ENCODE data around the gene EFNA4. TPM values are rescaled to one million over a fixed set of nuclear protein-coding genes. Genes with fewer than 3 reads are reported as not detected.

Gene EFNA4
- total and polyA plus RNA-seq, 9 of the 15 experiments (the other 6 are each of a cell fraction or from before 2014, with no cell fraction given) = 0.68 to 7.4 (median 6.1) TPM

DNA sequence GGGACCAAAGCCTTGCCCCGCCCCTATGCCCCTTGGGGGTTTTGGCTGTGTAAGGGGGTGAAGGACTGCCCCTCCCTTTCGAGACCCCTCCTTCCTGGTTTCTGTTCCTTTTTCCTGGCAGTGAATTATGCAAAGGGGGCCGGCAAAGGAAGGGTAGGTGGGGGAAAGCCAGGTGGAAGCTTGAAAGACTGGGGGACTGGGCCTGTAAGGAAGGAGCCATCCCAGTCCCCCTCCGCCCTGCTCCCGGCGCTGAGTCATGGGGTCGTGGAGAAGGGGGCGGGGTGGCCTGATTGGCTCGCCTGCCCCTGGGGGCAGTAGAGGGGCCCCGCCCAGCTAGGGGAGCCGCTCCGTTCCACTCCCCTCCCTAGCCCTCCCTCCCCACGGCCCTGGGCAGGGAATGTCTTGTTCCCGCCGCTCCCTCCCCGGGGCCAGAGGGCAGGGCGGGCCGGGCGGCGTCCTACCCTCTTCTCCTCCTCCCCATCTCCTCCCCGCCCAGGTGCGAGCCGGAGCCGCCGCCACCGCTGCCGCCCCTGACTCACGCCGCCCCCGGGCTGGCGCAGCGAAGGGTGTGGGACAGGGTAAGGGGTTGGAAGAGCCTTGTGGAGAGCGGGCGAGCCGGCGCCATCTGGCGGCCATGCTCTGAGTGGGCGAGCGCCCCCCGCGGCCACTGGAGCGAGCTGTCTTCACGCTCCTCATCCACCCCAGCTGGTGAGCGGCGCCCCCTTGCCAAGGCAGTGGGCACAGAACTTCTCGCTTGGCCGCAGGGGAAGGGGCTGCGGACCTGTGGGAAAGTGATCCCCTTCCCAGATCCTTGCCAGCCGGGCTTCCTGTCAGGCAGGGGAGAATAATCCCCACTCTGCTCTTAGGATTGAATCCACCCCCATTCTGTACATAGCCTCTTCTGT lies 46.2 kb upstream of the EFNA4 start (continued):
- TF ChIP-seq POU5F1 (IDR thresholded peaks at IDR 0.05; ENCODE audit: borderline replicate concordance, low read depth, low read length, partially characterized antibody) (no peak), ASH1L (IDR thresholded peaks at IDR 0.05; ENCODE audit: borderline replicate concordance, low read depth, partially characterized antibody) (no peak), KDM1A (IDR thresholded peaks at IDR 0.05) (no peak; a peak in 1 of 4 replicates), PHTF2 (CRISPR knock-in tag; IDR thresholded peaks at IDR 0.05) (no peak), ZNF644 (tag; IDR thresholded peaks at IDR 0.05; ENCODE audit: low read depth) (no peak), ZNF398 (CRISPR knock-in tag; IDR thresholded peaks at IDR 0.05) (no peak), ARNT (IDR thresholded peaks at IDR 0.05) (no peak), MYBL2 (IDR thresholded peaks at IDR 0.05; ENCODE audit: low read depth) (no peak), MYBL2 (CRISPR knock-in tag; IDR thresholded peaks at IDR 0.05; ENCODE audit: borderline replicate concordance) (no peak), SNRNP70 (optimal IDR thresholded peaks at IDR 0.05; ENCODE audit: low read depth, low read length) (no peak), RBM17 (IDR thresholded peaks at IDR 0.05; ENCODE audit: borderline replicate concordance, low read depth, low read length) (no peak), BCOR (IDR thresholded peaks at IDR 0.05) (peak; percentile 45; the same call in 1 of the 2 replicates), XRCC4 (IDR thresholded peaks at IDR 0.05; ENCODE audit: extremely low read depth, insufficient read depth, insufficient read length) (no peak), TARDBP (IDR thresholded peaks at IDR 0.05) (peak; percentile 75), LARP7 (IDR thresholded peaks at IDR 0.05) (no peak), RBM14 (IDR thresholded peaks at IDR 0.05; ENCODE audit: borderline replicate concordance, insufficient read depth, low read depth, low read length) (peak; percentile 90; the same call in 1 of the 2 replicates), MED1 (CRISPR knock-in tag; IDR thresholded peaks at IDR 0.05; ENCODE audit: borderline replicate concordance) (no peak), POLR2H (tag; IDR thresholded peaks at IDR 0.05; ENCODE audit: low read depth) (peak; percentile 57; the same call in 1 of the 2 replicates), ZNF586 (CRISPR knock-in tag; conservative IDR thresholded peaks at IDR 0.05) (no peak), EWSR1 (IDR thresholded peaks at IDR 0.05; ENCODE audit: borderline replicate concordance, low read depth, partially characterized antibody) (no peak), ZNF780A (CRISPR knock-in tag; IDR thresholded peaks at IDR 0.05) (no peak)
- TF ChIP-seq, protein P1, sequence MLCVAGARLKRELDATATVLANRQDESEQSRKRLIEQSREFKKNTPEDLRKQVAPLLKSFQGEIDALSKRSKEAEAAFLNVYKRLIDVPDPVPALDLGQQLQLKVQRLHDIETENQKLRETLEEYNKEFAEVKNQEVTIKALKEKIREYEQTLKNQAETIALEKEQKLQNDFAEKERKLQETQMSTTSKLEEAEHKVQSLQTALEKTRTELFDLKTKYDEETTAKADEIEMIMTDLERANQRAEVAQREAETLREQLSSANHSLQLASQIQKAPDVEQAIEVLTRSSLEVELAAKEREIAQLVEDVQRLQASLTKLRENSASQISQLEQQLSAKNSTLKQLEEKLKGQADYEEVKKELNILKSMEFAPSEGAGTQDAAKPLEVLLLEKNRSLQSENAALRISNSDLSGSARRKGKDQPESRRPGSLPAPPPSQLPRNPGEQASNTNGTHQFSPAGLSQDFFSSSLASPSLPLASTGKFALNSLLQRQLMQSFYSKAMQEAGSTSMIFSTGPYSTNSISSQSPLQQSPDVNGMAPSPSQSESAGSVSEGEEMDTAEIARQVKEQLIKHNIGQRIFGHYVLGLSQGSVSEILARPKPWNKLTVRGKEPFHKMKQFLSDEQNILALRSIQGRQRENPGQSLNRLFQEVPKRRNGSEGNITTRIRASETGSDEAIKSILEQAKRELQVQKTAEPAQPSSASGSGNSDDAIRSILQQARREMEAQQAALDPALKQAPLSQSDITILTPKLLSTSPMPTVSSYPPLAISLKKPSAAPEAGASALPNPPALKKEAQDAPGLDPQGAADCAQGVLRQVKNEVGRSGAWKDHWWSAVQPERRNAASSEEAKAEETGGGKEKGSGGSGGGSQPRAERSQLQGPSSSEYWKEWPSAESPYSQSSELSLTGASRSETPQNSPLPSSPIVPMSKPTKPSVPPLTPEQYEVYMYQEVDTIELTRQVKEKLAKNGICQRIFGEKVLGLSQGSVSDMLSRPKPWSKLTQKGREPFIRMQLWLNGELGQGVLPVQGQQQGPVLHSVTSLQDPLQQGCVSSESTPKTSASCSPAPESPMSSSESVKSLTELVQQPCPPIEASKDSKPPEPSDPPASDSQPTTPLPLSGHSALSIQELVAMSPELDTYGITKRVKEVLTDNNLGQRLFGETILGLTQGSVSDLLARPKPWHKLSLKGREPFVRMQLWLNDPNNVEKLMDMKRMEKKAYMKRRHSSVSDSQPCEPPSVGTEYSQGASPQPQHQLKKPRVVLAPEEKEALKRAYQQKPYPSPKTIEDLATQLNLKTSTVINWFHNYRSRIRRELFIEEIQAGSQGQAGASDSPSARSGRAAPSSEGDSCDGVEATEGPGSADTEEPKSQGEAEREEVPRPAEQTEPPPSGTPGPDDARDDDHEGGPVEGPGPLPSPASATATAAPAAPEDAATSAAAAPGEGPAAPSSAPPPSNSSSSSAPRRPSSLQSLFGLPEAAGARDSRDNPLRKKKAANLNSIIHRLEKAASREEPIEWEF (CRISPR knock-in tag; IDR thresholded peaks at IDR 0.05) = no peak

All from K562 (cell line).